Left cardiac atrium (tissue), 4 donors: ENCODE data around the gene EMC8. TPM values are rescaled to one million over a fixed set of nuclear protein-coding genes. Genes with fewer than 3 reads are reported as not detected.
A peak's percentile ranks its signal among the peaks of the same experiment; 100 is the strongest.
"Not testable (repeated sequence)": the region's sequence is repeated elsewhere in the genome, so short reads cannot be mapped to it uniquely, and the experiment has no call there.

Experiments used
- ATAC-seq, 2 donors: fragments of 200-7000 bp; cut with Tn5 transposase; one replicate each; pipeline ENCODE4 v1.9.1; 2020; ENCODE audit warnings: mild to moderate bottlenecking in 2 of 2, moderate library complexity in 2 of 2
- DNase-seq: peaks from one replicate; pipeline ENCODE4 v3.0.0-alpha.2; 2020
- intact Hi-C, 2 donors: fragments of 100-400 bp; cut with DNase I; formaldehyde crosslinking; loops; one replicate each; pipeline versions ENCODE4 v1.14.1 to v1.15.1; 2022 to 2023
- total RNA-seq, 2 donors: library from RNA; stranded (reverse); fragmentation: NEBNext Ultra II Directional; extraction: Animal tissue kit (Norgen Biotek cat#: 25700); gene quantifications; one replicate each; pipeline ENCODE4 v1.2.1, GENCODE V29; 2021
- donor health status: DM: no; HTN: yes; CAD: no.
- donor health status: DM: no; HTN: yes; CAD: no; lungs with severe emphysema.
- donor health status: DM: yes; HTN: yes; CAD: no.
- donor health status: Dilated cardiomyopathy.

Gene EMC8
- total RNA-seq, 2 donors from 2014 or later = 18.6 to 24.4 TPM

DNA sequence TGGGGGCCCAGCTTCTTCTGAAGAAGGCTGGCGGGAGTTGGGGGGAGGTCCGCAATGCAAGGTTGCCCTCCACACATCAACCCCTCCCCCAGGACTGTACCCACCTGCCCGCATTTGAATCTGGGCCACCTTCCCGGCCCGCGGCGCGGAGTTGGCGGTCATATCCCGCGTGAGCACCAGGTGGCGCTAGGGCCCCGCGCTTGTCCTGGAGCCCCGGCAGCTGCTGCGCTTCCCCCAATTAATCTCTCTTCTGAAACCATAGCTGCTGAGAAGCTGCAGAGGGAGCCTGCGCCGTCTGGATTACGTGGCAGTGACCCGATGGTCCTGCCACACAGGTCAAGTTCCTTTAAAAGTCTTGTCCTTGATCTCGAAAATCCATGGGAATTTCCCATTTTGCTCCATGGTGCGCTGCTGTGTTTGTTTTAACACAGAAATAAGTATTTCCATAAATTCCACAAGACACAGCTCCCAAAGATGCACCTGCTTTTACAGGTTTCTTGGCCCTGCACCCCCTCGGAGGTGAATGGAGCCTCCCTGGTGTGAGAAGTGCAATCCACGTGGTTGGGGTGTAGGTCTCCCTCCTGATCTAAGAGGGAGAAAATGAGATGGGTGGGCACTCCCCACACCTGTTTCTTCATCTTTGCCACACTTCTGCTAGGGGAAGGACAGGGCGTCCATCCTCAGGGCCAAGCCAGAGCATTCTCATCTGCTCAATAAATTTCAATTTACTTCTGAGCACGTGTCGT is 22.2 kb upstream of the EMC8 start:
- DNase-seq (peak; percentile 79), ATAC-seq (peak; percentile 90 to 91)
- intact Hi-C loops = loop anchor here (1.0 to 10.0 kb wide), 5 partner anchors 163 to 696 kb away; no protein-coding TSS in a partner anchor

DNA sequence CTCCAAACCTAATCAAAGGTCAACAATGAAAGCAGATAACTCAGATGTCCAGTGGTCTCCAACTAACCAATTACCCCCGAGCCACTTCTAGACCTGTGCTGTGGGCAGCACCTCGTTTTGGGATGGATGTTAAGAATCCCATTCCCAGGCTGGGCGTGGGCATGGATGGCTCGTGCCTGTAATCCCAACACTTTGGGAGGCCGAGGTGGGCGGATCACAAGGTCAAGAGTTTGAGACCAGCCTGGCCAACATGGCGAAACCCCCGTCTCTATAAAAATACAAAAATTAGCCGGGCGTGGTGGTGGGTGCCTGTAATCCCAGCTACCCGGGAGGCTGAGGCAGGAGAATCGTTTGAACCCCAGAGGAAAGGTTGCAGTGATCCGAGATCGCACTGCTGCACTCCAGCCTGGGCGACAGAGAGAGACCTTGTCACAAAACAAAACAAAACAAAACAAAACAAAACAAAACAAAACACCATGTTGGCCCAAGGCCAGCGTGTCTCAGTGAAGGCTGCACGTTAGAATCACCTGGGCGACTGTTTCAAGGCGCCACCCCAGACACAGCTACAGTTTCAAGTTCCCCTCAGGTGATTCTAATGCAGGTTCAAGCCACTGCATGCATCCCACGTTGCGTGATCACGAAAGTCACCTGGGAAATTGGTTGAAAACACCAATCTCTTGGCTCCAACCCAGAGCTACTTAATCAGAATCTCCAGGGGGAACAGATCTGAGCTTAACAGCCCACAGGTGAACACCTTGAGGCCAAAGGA is 21.4 kb upstream of the EMC8 start:
- DNase-seq = no peak
- intact Hi-C loops = loop anchor here (1.0 to 10.0 kb wide), 5 partner anchors 164 to 697 kb away; no protein-coding TSS in a partner anchor
- no peak for ATAC-seq

DNA sequence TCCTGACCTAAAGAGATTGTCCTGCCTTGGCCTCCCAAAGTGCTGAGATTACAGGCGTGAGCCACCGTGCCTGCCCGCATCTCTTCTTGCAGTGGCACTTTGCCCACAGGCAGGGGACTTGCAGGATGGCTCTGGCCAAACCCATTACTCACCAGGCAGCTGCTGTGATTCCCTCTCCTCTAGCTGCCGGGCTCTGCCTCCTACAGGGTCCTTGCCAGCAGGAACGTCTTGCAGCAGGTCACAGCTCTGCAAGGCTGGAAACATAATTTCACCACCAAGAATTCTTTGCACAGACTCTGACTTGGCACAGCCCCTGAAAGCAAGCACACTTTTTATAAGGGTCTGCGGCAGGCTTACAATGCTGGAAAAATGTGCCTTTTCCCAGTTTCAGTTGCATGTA is 20.4 kb upstream of the EMC8 start:
- intact Hi-C loops = loop anchor here (2.0 to 10.0 kb wide), 4 partner anchors 165 to 698 kb away; no protein-coding TSS in a partner anchor
- ATAC-seq (peak in 1 of 2 donors; percentile 23), DNase-seq (no peak)

DNA sequence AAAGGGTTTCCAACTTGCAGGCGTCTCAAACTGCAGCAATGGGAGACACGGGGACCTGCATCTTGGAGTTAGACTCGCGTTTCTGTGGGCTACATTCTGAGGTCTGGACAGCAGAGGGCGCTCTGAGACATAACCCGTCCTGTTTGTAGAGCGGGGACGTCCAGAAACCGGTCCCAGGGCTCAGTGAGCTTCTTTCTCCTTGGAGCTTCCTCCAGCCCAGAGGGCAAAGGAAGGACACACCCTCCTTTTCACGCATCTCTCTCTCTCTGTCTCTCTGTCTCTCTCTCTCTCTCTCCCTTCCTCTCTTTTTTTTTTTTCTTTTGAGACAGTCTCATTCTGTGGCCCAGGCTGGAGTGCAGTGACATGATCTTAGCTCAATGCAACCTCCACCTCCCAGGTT is 19.9 kb upstream of the EMC8 start:
- intact Hi-C loops = no loop called here
- peak; percentile 25 to 63 for ATAC-seq

DNA sequence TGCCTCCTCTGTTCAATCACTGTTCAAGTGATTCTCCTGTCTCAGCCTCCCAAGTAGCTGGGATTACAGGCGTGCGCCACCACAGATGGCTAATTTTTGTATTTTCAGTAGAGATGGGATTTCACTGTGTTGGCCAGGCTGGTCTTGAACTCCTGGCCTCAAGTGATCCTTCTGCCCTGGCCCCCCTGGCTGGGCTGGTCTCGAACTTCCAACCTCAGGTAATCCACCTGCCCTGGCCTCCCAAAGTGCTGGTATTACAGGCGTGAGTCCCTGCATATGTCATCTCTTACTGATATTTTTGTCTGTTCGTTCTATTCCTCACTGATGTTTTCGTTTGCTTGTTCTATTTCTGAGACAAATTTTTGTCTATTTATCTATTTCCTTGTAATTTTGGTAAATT is 17.9 kb upstream of the EMC8 start:
- DNase-seq, intact Hi-C loops, ATAC-seq: not testable (repeated sequence)

More for the DNA sequence above, 19.9 kb upstream of the EMC8 start:
- DNase-seq = peak; percentile 84

DNA sequence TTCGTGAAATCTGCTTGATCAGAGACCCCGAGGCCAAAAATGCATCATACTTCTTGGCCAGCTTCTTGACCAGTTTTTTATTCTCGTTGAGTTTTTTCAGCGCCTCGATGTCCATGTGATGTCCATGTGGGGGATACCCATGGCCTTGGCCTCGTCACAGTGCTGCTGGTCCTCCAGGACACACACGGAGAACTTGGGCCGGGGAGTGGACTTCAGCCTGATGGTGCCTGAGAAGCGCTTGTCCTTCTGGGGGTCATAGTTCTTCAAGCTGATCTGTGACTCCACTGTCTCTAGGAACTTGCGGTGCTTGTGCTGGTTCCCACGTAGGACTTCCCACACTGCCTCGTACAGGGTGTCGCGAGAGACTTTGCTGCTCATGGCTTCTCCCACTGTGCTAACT is 16.8 kb upstream of the EMC8 start:
- intact Hi-C loops = no loop called here
- DNase-seq (no peak), ATAC-seq (no peak)

DNA sequence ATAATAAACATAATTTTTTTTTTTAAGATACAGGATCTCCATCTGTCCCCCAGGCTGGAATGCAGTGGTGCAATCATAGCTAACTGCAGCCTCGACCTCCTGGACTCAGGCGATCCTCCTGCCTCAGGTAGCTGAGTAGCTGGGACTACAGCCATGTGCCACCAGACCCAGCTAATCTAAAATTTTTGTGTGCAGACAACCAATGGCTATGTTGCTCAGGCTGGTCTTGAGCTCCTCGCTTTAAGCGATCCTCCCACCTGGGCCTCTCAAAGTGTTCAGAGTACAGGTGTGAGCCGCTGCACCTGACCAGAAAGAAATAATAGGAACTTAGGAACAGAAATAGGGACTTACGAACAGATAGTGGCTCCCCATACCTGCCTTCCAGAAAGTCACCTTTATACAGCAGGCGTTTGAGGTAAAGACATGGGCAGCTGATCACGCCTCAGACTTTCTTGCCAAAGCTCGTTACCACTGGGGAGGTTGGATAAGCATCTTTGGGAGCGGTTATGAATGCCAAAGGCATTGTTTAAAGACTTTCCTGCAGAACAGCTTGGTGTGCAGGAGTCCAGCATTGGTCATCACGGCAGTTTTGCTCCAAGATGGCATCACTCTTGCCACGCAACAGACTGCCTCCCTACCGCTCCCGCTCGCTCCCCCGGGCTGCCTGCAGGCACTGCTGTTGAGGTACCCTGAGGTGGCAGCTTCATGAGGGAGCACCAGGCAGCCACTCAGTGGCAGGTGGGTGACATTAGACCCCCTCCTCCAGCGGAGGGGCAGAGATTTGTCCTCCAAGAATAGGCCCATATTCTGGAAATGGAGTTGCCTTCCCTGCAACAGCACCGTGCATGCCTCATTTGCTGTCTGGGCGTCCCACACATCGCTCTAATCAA is 13.7 kb upstream of the EMC8 start:
- intact Hi-C loops = no loop called here
- ATAC-seq (no peak), DNase-seq (no peak)

DNA sequence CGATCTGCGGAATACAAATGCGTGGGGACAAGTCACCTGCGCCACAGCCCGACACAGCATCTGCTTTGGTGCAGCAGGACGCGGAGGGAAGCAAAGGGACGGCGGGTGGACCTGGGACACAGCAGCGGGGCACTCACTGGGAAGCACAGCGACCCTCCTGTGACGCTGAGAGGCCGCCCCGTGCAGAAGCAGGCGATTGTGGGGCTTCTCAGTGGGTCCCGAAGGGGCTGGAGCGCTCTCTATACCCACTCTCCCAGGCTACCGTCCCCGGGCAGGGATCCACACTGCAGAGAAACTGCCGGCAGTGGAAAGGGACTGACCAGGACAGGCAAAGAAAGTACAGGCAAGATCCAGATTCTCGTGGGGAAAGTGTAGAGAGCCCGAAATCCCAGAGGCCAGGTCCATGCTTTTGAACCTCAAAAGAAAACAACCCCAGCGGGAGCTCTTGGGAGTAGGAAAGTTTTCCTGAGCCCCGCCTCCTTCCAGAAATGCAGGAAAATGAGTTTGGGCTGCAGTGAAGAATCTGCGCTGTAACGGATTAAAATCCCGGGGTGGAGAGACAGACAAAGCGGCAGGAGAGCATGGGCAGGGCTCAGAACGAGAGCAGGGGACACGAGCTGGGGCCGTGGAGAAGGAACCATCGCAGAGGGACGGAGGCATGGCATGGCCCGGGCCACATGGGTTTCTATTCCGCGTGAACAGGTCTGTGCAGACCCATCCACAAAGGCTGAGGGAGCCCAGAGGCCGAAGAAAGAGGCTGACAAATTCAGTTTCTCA is 12.9 kb upstream of the EMC8 start:
- intact Hi-C loops = no loop called here
- ATAC-seq (peak in 1 of 2 donors; percentile 8), DNase-seq (no peak)

DNA sequence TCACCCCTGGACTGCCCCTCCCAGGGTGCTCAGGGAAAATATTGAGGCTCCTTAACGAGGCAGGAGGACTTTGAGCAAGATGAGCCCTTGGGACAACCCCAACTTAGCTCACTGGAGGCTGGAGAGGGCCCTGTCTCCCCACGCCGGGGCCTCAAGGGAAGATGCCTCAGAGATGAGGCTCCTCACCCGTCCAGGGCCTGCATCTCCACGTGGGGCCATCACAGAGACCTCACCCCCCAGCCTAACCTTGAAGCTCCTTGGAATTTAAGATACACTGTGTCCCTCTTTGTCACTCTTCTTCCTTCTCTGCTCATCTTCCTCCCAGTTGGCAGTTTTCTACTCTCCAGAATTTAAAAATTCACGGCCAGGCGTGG is 11.4 kb upstream of the EMC8 start:
- intact Hi-C loops = no loop called here
- DNase-seq (no peak), ATAC-seq (no peak)

DNA sequence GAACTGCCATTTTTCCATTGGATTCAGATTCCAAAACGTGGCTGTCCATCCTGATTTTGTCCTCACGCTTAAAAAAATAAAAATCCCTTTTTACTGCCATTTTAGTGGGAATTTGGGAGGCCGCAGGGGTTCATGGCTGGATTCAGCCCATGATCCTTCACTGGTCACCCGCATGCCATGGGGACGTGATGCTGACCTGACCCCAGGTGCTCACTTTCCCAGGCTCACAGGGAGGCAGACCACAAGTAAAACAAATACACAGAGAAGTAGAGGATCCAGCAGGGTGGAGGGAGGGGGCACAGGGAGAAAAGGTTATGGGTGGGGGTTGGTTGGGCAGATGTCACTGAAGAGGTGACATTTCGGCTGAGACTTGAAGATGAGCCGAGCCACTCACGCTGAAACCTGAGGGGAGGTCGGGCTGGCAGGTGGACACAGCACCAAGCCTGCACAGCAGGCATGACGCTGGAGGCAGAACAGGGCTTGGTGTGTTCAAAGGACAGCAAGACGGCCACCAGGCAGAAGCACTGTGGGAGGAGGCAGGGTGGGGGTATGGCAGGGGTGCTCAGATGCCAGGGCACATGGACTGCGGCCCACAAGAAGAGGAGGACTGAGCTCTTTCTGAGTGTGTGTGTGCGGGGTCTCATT is 10.9 kb upstream of the EMC8 start:
- no peak for DNase-seq

DNA sequence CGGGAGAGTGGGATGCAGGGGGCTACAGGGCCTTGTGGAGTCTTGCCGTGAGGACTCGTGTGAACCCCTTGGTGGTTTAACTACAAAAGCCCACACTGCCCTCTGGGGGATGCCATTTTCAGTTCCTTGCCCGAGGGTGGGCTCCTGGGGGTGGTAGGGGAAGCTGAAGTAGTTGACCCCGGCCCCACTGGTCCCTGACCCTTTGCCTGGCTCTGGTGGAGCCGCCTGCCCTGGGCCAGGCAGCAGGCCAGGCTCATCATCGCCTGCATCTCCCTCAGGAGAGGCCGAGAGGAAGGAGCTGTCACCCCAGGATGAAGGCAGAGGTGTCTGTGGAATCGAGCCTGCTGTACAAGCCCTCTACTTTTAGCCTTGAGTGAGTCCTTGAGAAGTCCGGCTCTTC is 10.3 kb upstream of the EMC8 start:
- intact Hi-C loops = no loop called here
- DNase-seq (no peak), ATAC-seq (no peak)

More for the DNA sequence above, 10.9 kb upstream of the EMC8 start:
- no peak for ATAC-seq
- intact Hi-C loops = no loop called here

DNA sequence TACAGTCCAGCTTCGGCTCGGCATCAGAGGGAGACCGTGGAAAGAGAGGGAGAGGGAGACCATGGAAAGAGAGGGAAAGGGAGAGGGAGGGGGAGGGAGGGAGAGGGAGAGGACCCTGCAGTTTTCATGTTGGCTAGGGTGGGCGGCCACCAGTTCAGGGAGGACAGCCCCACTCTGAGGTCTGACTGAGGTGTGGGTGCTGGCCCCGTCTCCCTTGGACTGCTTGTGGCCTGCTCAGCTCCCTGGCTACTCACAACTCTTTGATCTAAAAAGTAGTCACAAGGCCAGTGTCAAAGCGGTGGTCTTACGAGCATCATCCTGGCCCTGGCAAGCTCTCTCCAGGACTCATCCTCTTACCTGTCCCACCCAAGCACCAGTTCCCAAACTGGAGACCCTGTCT is 9.6 kb upstream of the EMC8 start:
- DNase-seq (no peak), ATAC-seq (no peak)
- intact Hi-C loops = no loop called here

DNA sequence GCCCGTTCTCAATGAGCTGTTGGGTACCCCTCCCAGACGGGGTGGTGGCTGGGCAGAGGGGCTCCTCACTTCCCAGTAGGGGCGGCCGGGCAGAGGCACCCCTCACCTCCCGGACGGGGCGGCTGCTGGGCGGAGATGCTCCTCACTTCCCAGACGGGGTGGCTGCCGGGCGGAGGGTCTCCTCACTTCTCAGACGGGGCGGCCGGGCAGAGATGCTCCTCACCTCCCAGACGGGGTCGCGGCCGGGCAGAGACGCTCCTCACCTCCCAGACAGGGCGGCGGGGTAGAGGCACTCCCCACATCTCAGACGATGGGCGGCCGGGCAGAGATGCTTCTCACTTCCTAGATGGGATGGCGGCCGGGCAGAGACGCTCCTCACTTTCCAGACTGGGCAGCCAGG is 8.8 kb upstream of the EMC8 start:
- DNase-seq, intact Hi-C loops, ATAC-seq: not testable (repeated sequence)

DNA sequence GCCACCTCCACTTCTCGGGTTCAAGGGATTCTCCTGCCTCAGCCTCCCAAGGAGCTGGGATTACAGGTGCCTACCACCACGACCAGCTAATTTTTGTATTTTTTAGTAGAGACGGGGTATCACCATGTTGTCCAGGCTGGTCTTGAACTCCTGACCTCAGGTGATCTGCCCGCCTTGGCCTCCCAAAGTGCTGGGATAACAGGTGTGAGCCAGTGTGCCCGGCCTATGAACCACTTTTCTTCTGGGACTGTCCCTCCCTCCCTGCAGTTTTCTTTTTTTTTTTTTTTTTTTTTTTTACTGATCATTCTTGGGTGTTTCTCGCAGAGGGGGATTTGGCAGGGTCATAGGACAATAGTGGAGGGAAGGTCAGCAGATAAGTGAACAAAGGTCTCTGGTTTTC is 8.0 kb upstream of the EMC8 start:
- DNase-seq, ATAC-seq, intact Hi-C loops: not testable (repeated sequence)

DNA sequence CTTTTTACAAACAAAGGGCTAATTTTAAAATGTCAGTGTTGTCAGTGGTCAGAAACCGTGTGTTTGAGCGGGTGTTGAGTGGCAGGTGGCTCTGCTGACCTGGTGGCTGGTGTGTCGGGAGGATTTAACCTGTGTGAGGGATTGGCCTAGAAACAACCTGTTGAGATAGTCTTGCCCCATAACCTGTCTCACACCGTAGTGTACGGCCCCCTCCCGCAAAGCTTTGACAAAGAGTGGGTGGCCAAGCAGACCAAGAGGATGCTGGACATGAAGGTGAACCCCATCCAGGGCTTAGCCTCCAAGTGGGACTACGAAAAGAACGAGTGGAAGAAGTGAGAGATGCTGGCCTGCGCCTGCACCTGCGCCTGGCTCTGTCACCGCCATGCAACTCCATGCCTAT is 7.2 kb upstream of the EMC8 start:
- DNase-seq = peak; percentile 8
- ATAC-seq = no peak
- intact Hi-C loops = no loop called here

DNA sequence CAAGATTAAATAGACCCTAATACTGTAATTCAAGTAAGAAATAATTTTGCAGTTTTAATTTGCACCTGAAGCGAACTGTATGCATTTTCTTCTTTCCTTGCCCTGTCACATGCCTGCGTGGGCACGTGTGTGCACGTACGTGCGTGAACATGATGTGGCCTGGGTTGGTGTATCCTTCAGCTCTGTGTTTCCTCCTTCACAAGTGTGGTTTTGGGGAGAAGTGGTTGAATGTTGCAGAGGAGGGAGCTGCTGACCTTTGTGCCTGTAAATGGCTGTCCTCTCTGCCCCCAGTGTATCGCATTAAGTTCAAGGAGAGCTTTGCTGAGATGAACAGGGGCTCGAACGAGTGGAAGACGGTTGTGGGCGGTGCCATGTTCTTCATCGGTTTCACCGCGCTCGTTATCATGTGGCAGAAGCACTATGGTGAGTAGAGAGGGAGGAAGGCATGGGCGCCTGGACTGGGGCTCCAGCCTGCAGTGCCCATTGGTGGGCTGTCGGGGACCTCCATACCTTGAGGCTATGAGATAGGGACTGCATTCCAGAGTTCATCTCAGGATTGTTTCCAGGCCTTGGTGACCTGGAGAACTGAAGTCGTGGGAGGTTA is 6.2 kb upstream of the EMC8 start:
- DNase-seq (no peak), ATAC-seq (no peak)
- intact Hi-C loops = no loop called here

DNA sequence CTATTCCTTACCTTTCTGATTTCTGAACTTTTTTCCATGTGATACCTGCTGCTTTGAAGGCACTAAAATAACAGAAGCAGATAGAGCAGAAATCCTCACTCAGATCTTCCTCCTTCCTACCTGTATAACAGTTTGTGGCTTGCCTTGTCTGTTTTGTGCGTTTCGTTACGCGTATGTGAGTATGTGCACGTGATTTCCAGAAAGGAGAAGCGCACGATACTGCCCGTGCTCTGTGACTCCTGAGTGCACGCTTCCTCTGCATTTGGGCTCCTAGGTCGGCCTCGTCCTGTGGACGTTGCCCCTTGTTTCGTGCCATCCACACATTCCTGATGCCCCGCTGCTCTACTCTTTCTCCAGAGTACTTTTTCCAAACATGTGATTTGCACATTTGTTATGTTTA is 4.2 kb upstream of the EMC8 start:
- ATAC-seq = no peak
- intact Hi-C loops = no loop called here
- no peak for DNase-seq

DNA sequence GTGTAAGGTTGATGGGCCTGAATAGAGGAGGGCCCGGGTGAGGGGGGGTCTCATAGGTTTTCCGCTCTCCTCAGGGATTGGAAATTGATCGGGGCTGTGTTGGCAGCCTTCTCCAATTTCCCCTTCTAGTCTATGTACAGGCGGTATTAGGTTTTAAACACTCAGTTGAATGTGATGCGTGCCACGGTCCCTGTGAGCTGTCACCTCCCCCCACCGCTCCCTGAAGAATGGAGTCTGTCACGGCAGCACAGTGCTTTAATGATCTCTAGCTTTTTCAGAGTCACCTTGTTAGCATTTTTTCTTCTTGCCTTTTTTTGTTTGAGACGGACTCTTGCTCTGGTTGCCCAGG is 951 bp upstream of the EMC8 start:
- DNase-seq (no peak), ATAC-seq (peak; percentile 5 to 10)
- intact Hi-C loops = no loop called here
